Gastroesophageal sphincter (tissue), 4 donors: ENCODE measurements around the gene CLIP4. TPM values are rescaled to one million over a fixed set of nuclear protein-coding genes. Genes with fewer than 3 reads are reported as not detected.

Source experiments
- ATAC-seq: fragments of 150-250 bp; one replicate; pipeline ENCODE4 v1.9.1; 2016; ENCODE audit warnings: mild to moderate bottlenecking, moderate library complexity
- H3K27ac ChIP-seq, 4 donors: fragments of 200-600 bp; sonication (generic) in 3 of 4; 1 replicate in 3 of 4; 2 replicates in 1 of 4; pipeline ENCODE4 v1.5.1; 2016 to 2019
- H3K27me3 ChIP-seq: fragments of 200-600 bp; sonication (generic); one replicate; pipeline ENCODE4 v1.5.1; 2019
- H3K36me3 ChIP-seq, 2 donors: fragments of 200-600 bp; sonication (generic); one replicate each; pipeline ENCODE4 v1.5.1; 2019; ENCODE audit warnings: control low read depth in 1 of 2
- H3K4me1 ChIP-seq, 3 donors: fragments of 200-600 bp; sonication (generic); 1 replicate in 2 of 3; 2 replicates in 1 of 3; pipeline ENCODE4 v1.5.1; 2016 to 2019; ENCODE audit warnings: control low read depth in 2 of 3
- H3K4me3 ChIP-seq, 2 donors: fragments of 200-600 bp; sonication (generic); one replicate each; pipeline ENCODE4 v1.5.1; 2019; ENCODE audit warnings: mild to moderate bottlenecking in 1 of 2, moderate library complexity in 1 of 2
- H3K9me3 ChIP-seq, 3 donors: fragments of 200-600 bp; sonication (generic); one replicate each; pipeline ENCODE4 v1.5.1; 2017 to 2019; ENCODE audit warnings: control low read depth in 2 of 3
- EP300 ChIP-seq: sonication (generic); formaldehyde crosslinking; IDR thresholded peaks from one replicate; pipeline ENCODE4 v1.6.1; 2017; ENCODE audit warnings: antibody characterized with exemption, mild to moderate bottlenecking
- POLR2A ChIP-seq, 2 donors: fragments of 450-650 bp; IDR thresholded peaks; one replicate each; pipeline ENCODE4 v1.6.1; 2017; ENCODE audit warnings: antibody characterized with exemption in 2 of 2, mild to moderate bottlenecking in 2 of 2, moderate library complexity in 1 of 2
- POLR2AphosphoS5 ChIP-seq: sonication (generic); formaldehyde crosslinking; IDR thresholded peaks from one replicate; pipeline ENCODE4 v1.6.1; 2017; ENCODE audit warnings: antibody characterized with exemption
- WGBS, 2 donors: methylation state at CpG; one replicate each; pipeline ENCODE4 v1.1.5; 2018; ENCODE audit warnings: low coverage in 1 of 2; 5-methylcytosine and 5-hydroxymethylcytosine counted together
- total RNA-seq, 4 donors: library from RNA; depleted of rRNA; stranded (reverse); fragments of >200 nt; gene quantifications; one replicate each; pipeline ENCODE4 v1.1.0, GENCODE V29; 2016
- TF ChIP-seq, protein P1 (sequence below), 4 experiments: fragments of 200-600 bp in 2 of 4; fragments of 450-650 bp in 2 of 4; sonication (generic) in 1 of 4; IDR thresholded peaks; one replicate each; pipeline ENCODE4 v1.5.1; 2017 to 2019; ENCODE audit warnings: antibody characterized with exemption in 4 of 4, mild to moderate bottlenecking in 2 of 4, moderate library complexity in 2 of 4

CLIP4 gene
- total RNA-seq, 4 donors from 2014 or later: 64.7 to 96.0 (median 77.3) TPM

DNA sequence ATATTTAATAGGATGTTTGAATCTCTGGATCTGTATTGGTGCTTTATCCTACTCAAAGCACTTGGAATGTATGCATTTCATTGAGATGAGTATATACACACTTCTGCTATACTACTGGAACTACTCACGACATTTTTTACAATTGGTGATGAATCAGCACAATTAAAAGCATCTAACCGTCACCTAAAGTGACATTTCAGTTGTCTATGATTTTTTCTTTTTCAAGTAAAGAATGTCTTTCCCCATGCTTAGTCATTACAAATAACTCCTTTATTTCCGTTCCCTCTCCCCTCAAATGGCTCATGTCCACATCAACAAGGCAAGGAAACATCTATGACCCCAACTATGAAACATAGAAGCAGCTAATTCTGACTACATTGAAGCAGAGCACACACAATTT, 77.3 kb downstream of the CLIP4 start:
- TF ChIP-seq POLR2A (IDR thresholded peaks at IDR 0.05): no peak
- TF ChIP-seq POLR2AphosphoS5: no peak
- TF ChIP-seq, protein P1, sequence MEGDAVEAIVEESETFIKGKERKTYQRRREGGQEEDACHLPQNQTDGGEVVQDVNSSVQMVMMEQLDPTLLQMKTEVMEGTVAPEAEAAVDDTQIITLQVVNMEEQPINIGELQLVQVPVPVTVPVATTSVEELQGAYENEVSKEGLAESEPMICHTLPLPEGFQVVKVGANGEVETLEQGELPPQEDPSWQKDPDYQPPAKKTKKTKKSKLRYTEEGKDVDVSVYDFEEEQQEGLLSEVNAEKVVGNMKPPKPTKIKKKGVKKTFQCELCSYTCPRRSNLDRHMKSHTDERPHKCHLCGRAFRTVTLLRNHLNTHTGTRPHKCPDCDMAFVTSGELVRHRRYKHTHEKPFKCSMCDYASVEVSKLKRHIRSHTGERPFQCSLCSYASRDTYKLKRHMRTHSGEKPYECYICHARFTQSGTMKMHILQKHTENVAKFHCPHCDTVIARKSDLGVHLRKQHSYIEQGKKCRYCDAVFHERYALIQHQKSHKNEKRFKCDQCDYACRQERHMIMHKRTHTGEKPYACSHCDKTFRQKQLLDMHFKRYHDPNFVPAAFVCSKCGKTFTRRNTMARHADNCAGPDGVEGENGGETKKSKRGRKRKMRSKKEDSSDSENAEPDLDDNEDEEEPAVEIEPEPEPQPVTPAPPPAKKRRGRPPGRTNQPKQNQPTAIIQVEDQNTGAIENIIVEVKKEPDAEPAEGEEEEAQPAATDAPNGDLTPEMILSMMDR (IDR thresholded peaks at IDR 0.05): no peak
- TF ChIP-seq EP300: no peak
- peaks cover 0 to 39% of the 10 kb centered on the region in 2 donors for H3K36me3 ChIP-seq
- H3K27me3 ChIP-seq: no peaks in the 10 kb centered on the region
- H3K4me3 ChIP-seq: no peak overlapping the region
- H3K9me3 ChIP-seq: no peaks in the 10 kb centered on the region
- H3K4me1 ChIP-seq: peaks cover 0 to 8% (median 0%) of the 10 kb centered on the region in 3 donors
- H3K27ac ChIP-seq: no peak overlapping the region
- no peak for ATAC-seq
- WGBS, 2 donors: 59 to 64% methylated on average over 2 to 3 of the region's 3 CpGs

DNA sequence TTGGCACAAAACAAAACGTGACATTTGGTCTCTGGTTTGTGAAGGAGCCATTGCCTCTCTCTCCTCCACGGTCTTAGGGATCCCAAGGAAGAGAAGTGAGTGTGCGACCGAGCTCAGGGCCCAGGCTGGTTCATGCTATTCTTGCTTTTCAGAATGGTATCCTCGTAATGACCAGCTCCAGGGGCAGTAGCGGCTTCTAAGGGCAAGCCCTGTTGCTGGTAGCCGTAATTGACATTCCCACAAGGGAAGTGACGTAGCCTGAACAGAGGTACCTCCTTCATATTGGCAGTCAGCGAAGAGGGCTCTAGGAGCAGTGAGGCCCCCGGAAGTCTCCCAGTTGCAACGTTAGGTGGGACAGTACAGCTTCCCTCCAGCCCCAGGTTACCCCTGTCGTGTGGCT, 77.9 kb downstream of the CLIP4 start:
- 89 to 96% methylated on average over 4 to 8 of the region's 12 CpGs for WGBS, 2 donors

DNA sequence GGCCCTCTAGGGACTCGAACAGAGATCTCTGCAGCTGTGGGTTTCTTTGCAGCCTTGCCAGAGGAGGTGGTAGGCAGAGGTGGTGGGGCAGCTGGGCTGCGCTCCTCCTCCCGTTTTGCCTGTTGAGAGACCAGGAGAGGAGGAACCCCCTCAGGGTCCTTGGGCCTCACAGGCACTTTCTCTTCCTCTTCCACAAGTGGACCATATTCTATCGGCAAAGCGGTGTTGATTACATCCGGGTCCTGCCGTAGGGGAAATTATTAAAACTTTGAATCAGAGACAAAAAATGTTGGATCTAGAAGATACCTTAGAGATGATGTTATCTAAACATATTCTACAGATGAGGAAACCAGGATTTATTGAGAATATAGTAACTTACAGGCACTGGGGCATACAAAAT, 78.5 kb downstream of the CLIP4 start:
- no peaks in the 10 kb centered on the region for H3K9me3 ChIP-seq
- no peak overlapping the region for H3K27ac ChIP-seq
- H3K4me3 ChIP-seq: no peak overlapping the region
- no peaks in the 10 kb centered on the region for H3K27me3 ChIP-seq
- peaks cover 0 to 8% (median 0%) of the 10 kb centered on the region in 3 donors for H3K4me1 ChIP-seq
- ATAC-seq: no peak
- TF ChIP-seq, protein P1 (IDR thresholded peaks at IDR 0.05): no peak
- TF ChIP-seq EP300: no peak
- 100% methylated on average over 4 of the region's 7 CpGs; no CpG with 5 or more reads in 1 of the 2 donors for WGBS, 2 donors
- H3K36me3 ChIP-seq: peaks cover 0 to 28% of the 10 kb centered on the region in 2 donors

More for the DNA sequence above, 77.9 kb downstream of the CLIP4 start:
- Histone ChIP-seq H3K27ac (no peak overlapping the region), H3K36me3 (peaks cover 0 to 33% of the 10 kb centered on the region in 2 donors), H3K4me1 (peaks cover 0 to 8% (median 0%) of the 10 kb centered on the region in 3 donors), H3K27me3 (no peaks in the 10 kb centered on the region), H3K4me3 (no peak overlapping the region), H3K9me3 (no peaks in the 10 kb centered on the region)
- TF ChIP-seq EP300 (no peak), POLR2A (IDR thresholded peaks at IDR 0.05) (no peak), POLR2AphosphoS5 (no peak)
- TF ChIP-seq, protein P1 (IDR thresholded peaks at IDR 0.05): no peak
- no peak for ATAC-seq

DNA sequence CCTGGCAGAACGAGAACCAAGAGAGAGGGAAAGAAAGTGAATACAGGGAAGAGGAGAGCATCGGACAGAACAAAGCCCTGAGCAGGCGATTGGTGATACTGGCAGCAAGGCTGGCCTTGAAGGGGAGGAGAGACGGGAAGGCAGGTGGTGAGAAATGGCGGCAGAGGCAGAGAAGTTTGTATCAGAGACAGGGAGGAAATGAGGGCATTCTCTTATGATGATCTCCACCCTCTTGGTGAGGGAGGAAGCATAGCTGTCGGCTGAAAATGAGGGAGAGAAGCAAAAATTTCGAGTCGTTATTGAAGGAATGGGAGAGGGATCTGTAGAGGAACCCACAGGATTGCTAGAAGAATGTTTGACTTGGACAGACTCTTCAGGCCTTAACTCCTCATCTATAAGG, 80.6 kb downstream of the CLIP4 start:
- ATAC-seq: no peak
- Histone ChIP-seq H3K27me3 (no peaks in the 10 kb centered on the region), H3K36me3 (peaks cover 0 to 22% of the 10 kb centered on the region in 2 donors), H3K27ac (no peak overlapping the region), H3K4me1 (peaks cover 0 to 8% (median 0%) of the 10 kb centered on the region in 3 donors), H3K4me3 (no peak overlapping the region), H3K9me3 (no peaks in the 10 kb centered on the region)
- 72 to 84% methylated on average over 8 of the region's 8 CpGs for WGBS, 2 donors
- TF ChIP-seq, protein P1 (IDR thresholded peaks at IDR 0.05): no peak
- no peak for TF ChIP-seq POLR2A (IDR thresholded peaks at IDR 0.05)
- TF ChIP-seq EP300: no peak
- no peak for TF ChIP-seq POLR2AphosphoS5
